GM19397 (cell line): ENCODE data around the gene PRDM1.
"Not testable (repeated sequence)": the region's sequence is repeated elsewhere in the genome, so short reads cannot be mapped to it uniquely, and the experiment has no call there.

Source experiments
- ATAC-seq: cut with Tn5 transposase; IDR thresholded peaks from one replicate; pipeline ENCODE4 v1.9.1; 2021; ENCODE audit warnings: mild to moderate bottlenecking, moderate library complexity; ENCODE audit not compliant: unreplicated experiment

PRDM1 gene

GRCh38 chr6:106134906-106135634, 48.9 kb downstream of the PRDM1 start:
- no peak for ATAC-seq

GRCh38 chr6:106135911-106136571, 49.9 kb downstream of the PRDM1 start:
- ATAC-seq, result no peak

GRCh38 chr6:106136845-106137244, 50.7 kb downstream of the PRDM1 start:
- ATAC-seq, result no peak

- ATAC-seq, result no peak
These were observed 52.0 kb downstream of the PRDM1 start for GRCh38 chr6:106138151-106138550.

GRCh38 chr6:106141441-106142237, 55.5 kb downstream of the PRDM1 start:
- ATAC-seq, result peak; percentile 82

- ATAC-seq, result no peak
These were observed 56.8 kb downstream of the PRDM1 start for GRCh38 chr6:106142876-106143431.

- ATAC-seq, result no peak
These were observed 57.5 kb downstream of the PRDM1 start for GRCh38 chr6:106143665-106144064.

- no peak for ATAC-seq
These were observed 59.0 kb downstream of the PRDM1 start for GRCh38 chr6:106145144-106145543.

- ATAC-seq, result no peak
These were observed 59.6 kb downstream of the PRDM1 start for GRCh38 chr6:106145741-106146227.

- no peak for ATAC-seq
These were observed 60.8 kb downstream of the PRDM1 start for GRCh38 chr6:106146852-106147351.

- ATAC-seq, result no peak
These were observed 61.3 kb downstream of the PRDM1 start for GRCh38 chr6:106147476-106147875.

GRCh38 chr6:106149472-106150069, 63.4 kb downstream of the PRDM1 start:
- ATAC-seq, result no peak

- not testable (repeated sequence) for ATAC-seq
These were observed 66.3 kb downstream of the PRDM1 start for GRCh38 chr6:106152476-106152875.

GRCh38 chr6:106152952-106153351, 66.8 kb downstream of the PRDM1 start:
- no peak for ATAC-seq

- ATAC-seq, result no peak
These were observed 68.2 kb downstream of the PRDM1 start for GRCh38 chr6:106154326-106154725.

- ATAC-seq, result no peak
These were observed 69.2 kb downstream of the PRDM1 start for GRCh38 chr6:106155219-106155830.

GRCh38 chr6:106156413-106156812, 70.3 kb downstream of the PRDM1 start:
- no peak for ATAC-seq

GRCh38 chr6:106156863-106157262, 70.7 kb downstream of the PRDM1 start:
- no peak for ATAC-seq

GRCh38 chr6:106158816-106159215, 72.7 kb downstream of the PRDM1 start:
- no peak for ATAC-seq
